GM23338 (cell line): Measurements from ENCODE around the gene IL1B. TPM values are rescaled to one million over a fixed set of nuclear protein-coding genes. Genes with fewer than 3 reads are reported as not detected.

Experiments used
- ATAC-seq: fragments of 200-7000 bp; cut with Tn5 transposase; 3 replicates; pipeline ENCODE4 v1.9.1; 2020
- DNase-seq: peaks from one replicate; pipeline ENCODE4 v3.0.0-alpha.2; 2015; ENCODE audit warnings: low spot score
- H2AFZ ChIP-seq: fragments of 200-600 bp; sonication (generic); 2 replicates; pipeline ENCODE4 v1.8.0; 2016; ENCODE audit warnings: antibody characterized with exemption, mild to moderate bottlenecking, moderate library complexity
- H3F3A ChIP-seq: fragments of 200-600 bp; sonication (generic); replicated peaks from 2 replicates; pipeline ENCODE4 v1.8.0; 2017; ENCODE audit warnings: antibody characterized with exemption, mixed run types, low read depth
- H3K27ac ChIP-seq: fragments of 200-600 bp; sonication (generic); 2 replicates; pipeline ENCODE4 v1.6.1; 2016; ENCODE audit warnings: low read depth
- H3K27me3 ChIP-seq: fragments of 200-600 bp; sonication (generic); 2 replicates; pipeline ENCODE4 v1.8.0; 2016; ENCODE audit warnings: mild to moderate bottlenecking, mixed run types, moderate library complexity; ENCODE audit not compliant: insufficient read depth
- H3K36me3 ChIP-seq: fragments of 200-600 bp; sonication (generic); 2 replicates; pipeline ENCODE4 v1.8.0; 2016; ENCODE audit warnings: mild to moderate bottlenecking; ENCODE audit not compliant: insufficient read depth
- H3K4me1 ChIP-seq: fragments of 200-600 bp; sonication (generic); 2 replicates; pipeline ENCODE4 v1.8.0; 2016; ENCODE audit warnings: mild to moderate bottlenecking, moderate library complexity; ENCODE audit not compliant: insufficient read depth
- H3K4me2 ChIP-seq: fragments of 200-600 bp; sonication (generic); 2 replicates; pipeline ENCODE4 v1.7.1; 2017; ENCODE audit warnings: mixed run types
- H3K4me3 ChIP-seq: fragments of 200-600 bp; sonication (generic); 2 replicates; pipeline ENCODE4 v1.6.1; 2016; ENCODE audit warnings: mixed run types
- H3K79me2 ChIP-seq: fragments of 200-600 bp; sonication (generic); replicated peaks from 2 replicates; pipeline ENCODE4 v1.8.0; 2017; ENCODE audit warnings: mild to moderate bottlenecking; ENCODE audit not compliant: insufficient read depth
- H3K9me2 ChIP-seq: fragments of 200-600 bp; sonication (generic); 2 replicates; pipeline ENCODE4 v1.8.0; 2017; ENCODE audit not compliant: insufficient read depth
- H4K20me1 ChIP-seq: fragments of 200-600 bp; sonication (generic); replicated peaks from 2 replicates; pipeline ENCODE4 v1.8.0; 2017; ENCODE audit warnings: mild to moderate bottlenecking; ENCODE audit not compliant: insufficient read depth
- H3K27ac Mint-ChIP-seq: 2 replicates; pipeline ENCODE4 v1.8.0; 2020; ENCODE audit warnings: inconsistent platforms, mild to moderate bottlenecking, moderate library complexity, mixed read lengths
- H3K27me3 Mint-ChIP-seq: 3 replicates; pipeline ENCODE4 v1.8.0; 2022; ENCODE audit warnings: low read depth, mild to moderate bottlenecking, moderate library complexity, mixed read lengths, inconsistent platforms; ENCODE audit not compliant: insufficient read depth, poor library complexity
- H3K36me3 Mint-ChIP-seq: 3 replicates; pipeline ENCODE4 v1.8.0; 2021; ENCODE audit warnings: low read depth, mild to moderate bottlenecking, inconsistent platforms, moderate library complexity, mixed read lengths
- H3K4me1 Mint-ChIP-seq: 3 replicates; pipeline ENCODE4 v1.8.0; 2020; ENCODE audit warnings: mild to moderate bottlenecking, inconsistent platforms, mixed read lengths
- H3K4me3 Mint-ChIP-seq: 3 replicates; pipeline ENCODE4 v1.8.0; 2021; ENCODE audit warnings: moderate library complexity, mild to moderate bottlenecking, inconsistent platforms, mixed read lengths
- H3K9me3 Mint-ChIP-seq: 3 replicates; pipeline ENCODE4 v1.8.0; 2020; ENCODE audit warnings: moderate library complexity, mild to moderate bottlenecking, inconsistent platforms, mixed read lengths
- CREB1 ChIP-seq: fragments of 250-450 bp; sonication (Bioruptor Pico); IDR thresholded peaks from 2 replicates; pipeline ENCODE4 v1.5.0; 2020; ENCODE audit warnings: low read depth, mild to moderate bottlenecking, moderate library complexity
- EZH2 ChIP-seq: fragments of 200-600 bp; sonication (generic); IDR thresholded peaks from one replicate; pipeline ENCODE4 v1.8.0; 2017; ENCODE audit warnings: antibody characterized with exemption, mild to moderate bottlenecking, low read depth; ENCODE audit not compliant: unreplicated experiment
- EZH2phosphoT487 ChIP-seq: fragments of 200-600 bp; sonication (generic); IDR thresholded peaks from one replicate; pipeline ENCODE4 v1.8.1; 2018; ENCODE audit warnings: antibody characterized with exemption; ENCODE audit not compliant: unreplicated experiment
- JUNB ChIP-seq: IDR thresholded peaks from one replicate; pipeline ENCODE4 v1.6.1; 2016; ENCODE audit warnings: antibody characterized with exemption; ENCODE audit not compliant: unreplicated experiment
- NANOG ChIP-seq: IDR thresholded peaks from 2 replicates; pipeline ENCODE4 v1.6.1; 2016; ENCODE audit warnings: antibody characterized with exemption, borderline replicate concordance
- POLR2AphosphoS5 ChIP-seq: IDR thresholded peaks from 2 replicates; pipeline ENCODE4 v1.6.1; 2016; ENCODE audit warnings: antibody characterized with exemption, low read depth
- REST ChIP-seq: IDR thresholded peaks from one replicate; pipeline ENCODE4 v1.6.1; 2018; ENCODE audit warnings: antibody characterized with exemption; ENCODE audit not compliant: unreplicated experiment
- STAT1 ChIP-seq: IDR thresholded peaks from one replicate; pipeline ENCODE4 v1.6.1; 2016; ENCODE audit warnings: antibody characterized with exemption; ENCODE audit not compliant: unreplicated experiment
- ZNF114 ChIP-seq: fragments of 250-450 bp; sonication (Bioruptor Pico); IDR thresholded peaks from 2 replicates; pipeline ENCODE4 v1.5.0; 2020; ENCODE audit warnings: mild to moderate bottlenecking, moderate library complexity
- ZNF331 ChIP-seq: fragments of 250-450 bp; sonication (Bioruptor Pico); IDR thresholded peaks from 2 replicates; pipeline ENCODE4 v1.5.0; 2020; ENCODE audit warnings: low read depth, mild to moderate bottlenecking, moderate library complexity
- ZNF462 ChIP-seq: fragments of 250-450 bp; sonication (Bioruptor Pico); IDR thresholded peaks from 2 replicates; pipeline ENCODE4 v1.5.0; 2020; ENCODE audit warnings: mild to moderate bottlenecking, moderate library complexity
- polyA plus RNA-seq: library from polyadenylated mRNA; unstranded; fragments of >200 nt; fragmentation: Nextera tagmentation; extraction: Ambion mirVana; gene quantifications from 2 replicates; pipeline ENCODE4 v1.2.1, GENCODE V29; 2016
- total RNA-seq: library from RNA; depleted of rRNA; stranded (reverse); fragments of >200 nt; shearing (Covaris generic); gene quantifications from 2 replicates; pipeline ENCODE4 v1.2.3, GENCODE V29; 2014
- TF ChIP-seq, protein P1 (sequence below): IDR thresholded peaks from 2 replicates; pipeline ENCODE4 v1.6.1; 2016; ENCODE audit warnings: antibody characterized with exemption
- TF ChIP-seq, protein P2 (sequence below), 2 experiments: fragments of 200-600 bp in 1 of 2; sonication (generic) in 1 of 2; conservative IDR thresholded peaks; 2 replicates each; pipeline versions ENCODE4 v1.5.1 to v1.6.1; 2016 to 2017; ENCODE audit warnings: antibody characterized with exemption in 2 of 2, low read depth in 2 of 2, mild to moderate bottlenecking in 2 of 2, moderate library complexity in 1 of 2

The IL1B gene
- total and polyA plus RNA-seq, 2 experiments from 2014 or later, result not detected

GRCh38 chr2:112836163-112836560 is 417 bp downstream of the IL1B start:
- no peak overlapping the region for H3K4me3 ChIP-seq
- TF ChIP-seq POLR2AphosphoS5 (no peak), JUNB (no peak), ZNF114 (no peak), EZH2 (no peak), ZNF462 (CRISPR knock-in tag) (no peak), NANOG (no peak), ZNF331 (CRISPR knock-in tag) (no peak), REST (no peak), CREB1 (CRISPR knock-in tag) (no peak), STAT1 (no peak), EZH2phosphoT487 (no peak)
- TF ChIP-seq, protein P1, sequence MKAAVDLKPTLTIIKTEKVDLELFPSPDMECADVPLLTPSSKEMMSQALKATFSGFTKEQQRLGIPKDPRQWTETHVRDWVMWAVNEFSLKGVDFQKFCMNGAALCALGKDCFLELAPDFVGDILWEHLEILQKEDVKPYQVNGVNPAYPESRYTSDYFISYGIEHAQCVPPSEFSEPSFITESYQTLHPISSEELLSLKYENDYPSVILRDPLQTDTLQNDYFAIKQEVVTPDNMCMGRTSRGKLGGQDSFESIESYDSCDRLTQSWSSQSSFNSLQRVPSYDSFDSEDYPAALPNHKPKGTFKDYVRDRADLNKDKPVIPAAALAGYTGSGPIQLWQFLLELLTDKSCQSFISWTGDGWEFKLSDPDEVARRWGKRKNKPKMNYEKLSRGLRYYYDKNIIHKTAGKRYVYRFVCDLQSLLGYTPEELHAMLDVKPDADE, result no peak
- TF ChIP-seq, protein P2, sequence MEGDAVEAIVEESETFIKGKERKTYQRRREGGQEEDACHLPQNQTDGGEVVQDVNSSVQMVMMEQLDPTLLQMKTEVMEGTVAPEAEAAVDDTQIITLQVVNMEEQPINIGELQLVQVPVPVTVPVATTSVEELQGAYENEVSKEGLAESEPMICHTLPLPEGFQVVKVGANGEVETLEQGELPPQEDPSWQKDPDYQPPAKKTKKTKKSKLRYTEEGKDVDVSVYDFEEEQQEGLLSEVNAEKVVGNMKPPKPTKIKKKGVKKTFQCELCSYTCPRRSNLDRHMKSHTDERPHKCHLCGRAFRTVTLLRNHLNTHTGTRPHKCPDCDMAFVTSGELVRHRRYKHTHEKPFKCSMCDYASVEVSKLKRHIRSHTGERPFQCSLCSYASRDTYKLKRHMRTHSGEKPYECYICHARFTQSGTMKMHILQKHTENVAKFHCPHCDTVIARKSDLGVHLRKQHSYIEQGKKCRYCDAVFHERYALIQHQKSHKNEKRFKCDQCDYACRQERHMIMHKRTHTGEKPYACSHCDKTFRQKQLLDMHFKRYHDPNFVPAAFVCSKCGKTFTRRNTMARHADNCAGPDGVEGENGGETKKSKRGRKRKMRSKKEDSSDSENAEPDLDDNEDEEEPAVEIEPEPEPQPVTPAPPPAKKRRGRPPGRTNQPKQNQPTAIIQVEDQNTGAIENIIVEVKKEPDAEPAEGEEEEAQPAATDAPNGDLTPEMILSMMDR (conservative IDR thresholded peaks at IDR 0.05; ENCODE audit: low read depth in 2 of 2), result no peak
- H3K27ac Mint-ChIP-seq, result no peak overlapping the region
- H3K4me2 ChIP-seq, result no peak overlapping the region
- H3K79me2 ChIP-seq, result no peaks in the 10 kb centered on the region
- H3K4me1 ChIP-seq, result peaks cover 4% of the 10 kb centered on the region; the same call in 1 of the 2 replicates
- H3K36me3 Mint-ChIP-seq, result no peaks in the 10 kb centered on the region
- no peaks in the 10 kb centered on the region for H3K9me3 Mint-ChIP-seq
- no peak overlapping the region for H3K4me3 Mint-ChIP-seq
- peaks cover 3% of the 10 kb centered on the region for H3K27me3 Mint-ChIP-seq
- H3K4me1 Mint-ChIP-seq, result peaks cover 22% of the 10 kb centered on the region
- peaks cover 20% of the 10 kb centered on the region for H3K9me2 ChIP-seq
- DNase-seq (no peak), ATAC-seq (no peak; the same call in 2 of the 3 replicates)
- H2AFZ ChIP-seq, result no peak overlapping the region
- H4K20me1 ChIP-seq, result no peaks in the 10 kb centered on the region
- H3K36me3 ChIP-seq, result no peaks in the 10 kb centered on the region
- no peaks in the 10 kb centered on the region for H3F3A ChIP-seq
- H3K27ac ChIP-seq, result no peak overlapping the region
- no peaks in the 10 kb centered on the region for H3K27me3 ChIP-seq
